OCI-LY1 (cell line): Measurements from ENCODE around the gene GPR18.

ENCODE experiments used
- CTCF ChIP-seq: fragments of 200-600 bp; sonication (generic), shearing (Covaris generic); IDR thresholded peaks from 2 replicates; pipeline ENCODE4 v1.5.1; 2017; ENCODE audit warnings: mild to moderate bottlenecking, antibody characterized with exemption, low read length, moderate library complexity, mixed read lengths
- EZH2 ChIP-seq: fragments of 200-600 bp; sonication (generic), shearing (Covaris generic); IDR thresholded peaks from 2 replicates; pipeline ENCODE4 v1.8.0; 2017; ENCODE audit warnings: borderline replicate concordance, mixed run types, mild to moderate bottlenecking, antibody characterized with exemption, low read length, moderate library complexity, mixed read lengths

DNA sequence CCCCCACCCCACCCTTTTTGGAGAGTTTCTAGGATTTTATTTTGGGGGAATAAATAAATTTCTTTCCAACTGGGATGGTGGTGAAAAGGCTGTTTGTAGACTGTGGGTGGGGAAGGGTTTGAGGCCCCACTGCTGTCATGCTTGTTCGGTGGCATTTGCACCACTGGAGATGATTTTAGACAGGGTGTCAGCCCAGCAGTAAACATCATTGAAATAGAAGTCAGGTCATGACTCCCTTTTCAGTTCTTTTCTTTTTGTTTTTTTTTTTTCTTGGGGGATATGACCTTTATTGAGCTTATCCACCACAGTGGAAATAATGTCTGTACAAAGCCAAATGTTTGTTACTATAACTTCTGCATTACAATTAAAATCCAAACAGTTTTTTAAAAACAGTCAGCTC is 43.4 kb downstream of the GPR18 start:
- TF ChIP-seq CTCF (no peak), EZH2 (no peak)
